DND-41 (cell line): ENCODE results near the gene JCHAIN.

ENCODE experiments used
- EZH2 ChIP-seq: IDR thresholded peaks from 3 replicates; pipeline ENCODE4 v1.6.1; 2012; ENCODE audit warnings: borderline replicate concordance, low read depth, mild to moderate bottlenecking, moderate library complexity, low read length, inconsistent platforms; ENCODE audit not compliant: severe bottlenecking
- TF ChIP-seq, protein P1 (sequence below): IDR thresholded peaks from 2 replicates; pipeline ENCODE4 v1.5.1; 2012; ENCODE audit warnings: borderline replicate concordance, low read length, moderate library complexity, mild to moderate bottlenecking; ENCODE audit not compliant: poor library complexity, severe bottlenecking; ENCODE audit errors: extremely low read depth

DNA sequence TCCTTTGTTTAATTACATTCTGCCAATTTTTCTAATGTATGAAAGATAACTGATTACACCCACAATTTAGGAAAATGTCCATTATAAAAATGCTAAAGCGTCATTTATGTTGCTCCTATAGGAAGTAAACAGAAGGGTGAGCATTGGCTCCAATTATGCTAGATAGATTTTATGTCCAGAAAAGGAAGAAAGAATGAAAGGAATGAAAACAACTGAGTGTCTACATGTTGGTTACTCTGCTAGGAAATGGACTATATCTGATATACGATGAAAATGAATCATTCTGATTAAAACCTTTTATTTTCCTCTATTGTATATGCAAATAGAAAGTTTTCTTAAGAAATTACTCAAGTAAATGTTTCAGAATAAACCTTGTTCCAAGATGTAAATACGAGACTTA is 36.1 kb downstream of the JCHAIN start:
- TF ChIP-seq, protein P1, sequence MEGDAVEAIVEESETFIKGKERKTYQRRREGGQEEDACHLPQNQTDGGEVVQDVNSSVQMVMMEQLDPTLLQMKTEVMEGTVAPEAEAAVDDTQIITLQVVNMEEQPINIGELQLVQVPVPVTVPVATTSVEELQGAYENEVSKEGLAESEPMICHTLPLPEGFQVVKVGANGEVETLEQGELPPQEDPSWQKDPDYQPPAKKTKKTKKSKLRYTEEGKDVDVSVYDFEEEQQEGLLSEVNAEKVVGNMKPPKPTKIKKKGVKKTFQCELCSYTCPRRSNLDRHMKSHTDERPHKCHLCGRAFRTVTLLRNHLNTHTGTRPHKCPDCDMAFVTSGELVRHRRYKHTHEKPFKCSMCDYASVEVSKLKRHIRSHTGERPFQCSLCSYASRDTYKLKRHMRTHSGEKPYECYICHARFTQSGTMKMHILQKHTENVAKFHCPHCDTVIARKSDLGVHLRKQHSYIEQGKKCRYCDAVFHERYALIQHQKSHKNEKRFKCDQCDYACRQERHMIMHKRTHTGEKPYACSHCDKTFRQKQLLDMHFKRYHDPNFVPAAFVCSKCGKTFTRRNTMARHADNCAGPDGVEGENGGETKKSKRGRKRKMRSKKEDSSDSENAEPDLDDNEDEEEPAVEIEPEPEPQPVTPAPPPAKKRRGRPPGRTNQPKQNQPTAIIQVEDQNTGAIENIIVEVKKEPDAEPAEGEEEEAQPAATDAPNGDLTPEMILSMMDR = no peak
- TF ChIP-seq EZH2 = no peak
